Skeletal muscle cell (primary cell): ENCODE data around the gene TCAIM.

Experiments
- DNase-seq: peaks from one replicate; pipeline ENCODE4 v3.0.0-alpha.2; 2010; ENCODE audit warnings: low read depth
- H3K4me3 ChIP-seq: 2 replicates; pipeline ENCODE4 v1.5.1; 2011; ENCODE audit warnings: low read depth, mild to moderate bottlenecking, control low read depth, low read length, moderate library complexity

Gene TCAIM, protein sequence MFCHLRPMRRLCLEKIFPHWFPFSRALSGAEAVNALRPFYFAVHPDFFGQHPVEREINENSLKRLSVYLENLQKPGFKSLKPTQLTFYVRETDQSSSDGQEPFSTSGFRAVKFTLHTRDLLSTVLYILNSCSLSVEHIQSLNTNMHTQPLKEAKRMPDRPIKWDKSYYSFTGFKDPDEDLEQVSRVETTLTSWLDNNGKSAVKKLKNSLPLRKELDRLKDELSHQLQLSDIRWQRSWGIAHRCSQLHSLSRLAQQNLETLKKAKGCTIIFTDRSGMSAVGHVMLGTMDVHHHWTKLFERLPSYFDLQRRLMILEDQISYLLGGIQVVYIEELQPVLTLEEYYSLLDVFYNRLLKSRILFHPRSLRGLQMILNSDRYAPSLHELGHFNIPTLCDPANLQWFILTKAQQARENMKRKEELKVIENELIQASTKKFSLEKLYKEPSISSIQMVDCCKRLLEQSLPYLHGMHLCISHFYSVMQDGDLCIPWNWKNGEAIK

DNA sequence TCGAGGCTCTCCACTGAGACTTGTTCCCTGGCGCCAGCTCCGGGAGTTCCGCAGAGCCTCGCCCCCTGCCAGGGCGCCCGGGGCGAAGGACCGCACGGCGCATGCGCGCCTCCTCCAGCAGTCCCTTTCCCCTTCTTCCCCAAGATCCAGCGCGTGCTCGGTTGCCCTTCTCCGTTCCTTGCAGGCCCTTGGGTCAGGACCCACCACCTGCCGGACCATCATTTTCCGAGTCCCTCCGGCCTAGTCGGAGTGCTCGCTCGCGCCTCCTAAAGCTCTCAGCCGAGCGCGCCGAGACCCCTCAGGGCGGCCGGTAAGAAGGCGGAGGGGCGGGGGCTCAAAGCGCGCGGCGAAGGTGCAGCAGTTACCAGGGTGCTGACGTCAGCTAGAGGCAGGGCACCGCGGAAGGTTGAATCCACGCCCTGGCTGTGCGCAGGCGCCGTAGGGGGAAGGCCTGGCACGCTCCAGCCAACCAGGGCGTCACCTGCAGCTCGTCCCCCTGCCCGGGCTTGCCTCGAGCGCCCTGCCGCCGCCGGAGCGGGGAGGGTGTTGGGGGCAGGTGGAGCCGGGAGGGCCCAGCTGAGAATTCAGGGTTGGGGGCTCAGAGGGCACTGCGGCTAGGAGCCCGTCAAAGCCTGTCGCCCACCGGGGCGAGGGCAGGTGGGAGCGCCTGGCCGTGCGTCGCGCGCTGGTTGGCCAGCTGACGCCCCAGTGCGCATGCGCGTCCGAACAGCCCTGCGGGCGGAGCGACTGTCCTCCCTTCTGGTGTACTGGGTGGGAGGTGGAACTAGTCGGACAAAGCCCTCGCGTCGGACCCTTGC, at the start of gene TCAIM:
TSS of gene TCAIM (plus strand) at position 757 of the 818 bp plus-strand sequence. CDS start 16,017 bp downstream, outside the sequence.
- H3K4me3 ChIP-seq = peak within 1 kb of the TSS; percentile 78
- peak; percentile 89 for DNase-seq

DNA sequence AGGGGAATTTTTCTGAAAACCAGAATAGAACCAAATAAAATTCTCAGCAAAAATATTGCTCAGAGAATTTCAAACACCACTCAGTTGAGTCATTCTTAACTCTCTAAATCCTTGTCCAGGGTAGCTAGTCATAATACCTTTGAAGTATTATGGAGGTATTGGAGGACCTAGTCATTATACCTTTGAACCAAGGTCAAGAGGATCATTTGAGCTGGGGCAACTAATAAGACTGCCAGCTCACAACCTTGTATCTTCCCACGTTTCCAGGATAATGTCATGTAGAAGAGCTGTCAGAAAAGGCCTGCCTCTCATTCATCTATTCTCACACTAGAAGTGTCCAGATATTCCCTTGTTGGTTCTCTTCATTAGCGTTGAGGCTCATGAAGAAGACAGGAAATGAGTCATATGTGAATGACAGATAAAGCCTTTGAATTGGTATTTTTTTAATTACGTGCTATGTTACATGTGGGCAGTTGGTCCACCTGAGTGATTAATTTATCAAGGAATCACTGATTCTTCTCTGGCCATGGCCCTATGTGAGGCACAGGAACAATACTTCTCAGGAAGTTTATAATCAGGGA, 48.6 kb upstream of the TCAIM start:
- no peak for DNase-seq
- no peak overlapping the region for H3K4me3 ChIP-seq

DNA sequence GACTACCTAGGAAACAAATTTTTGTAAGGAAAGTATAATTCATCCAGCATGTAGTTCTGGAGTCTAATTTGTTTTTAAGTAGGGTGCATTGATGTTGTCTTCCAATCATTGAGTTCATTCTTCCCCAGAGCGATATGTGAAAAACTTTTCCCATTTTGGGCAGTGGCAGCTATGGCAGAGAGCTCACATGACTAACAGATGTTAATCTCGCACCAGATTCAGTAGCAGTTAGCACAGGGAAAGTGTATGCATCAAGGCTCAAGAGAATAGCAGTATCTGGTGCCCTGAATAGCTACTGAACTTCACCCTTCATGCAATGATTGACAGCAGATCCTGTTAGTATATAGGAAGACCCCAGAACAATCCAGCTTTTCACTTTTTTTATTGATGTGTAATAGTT, 46.3 kb upstream of the TCAIM start:
- DNase-seq = no peak

DNA sequence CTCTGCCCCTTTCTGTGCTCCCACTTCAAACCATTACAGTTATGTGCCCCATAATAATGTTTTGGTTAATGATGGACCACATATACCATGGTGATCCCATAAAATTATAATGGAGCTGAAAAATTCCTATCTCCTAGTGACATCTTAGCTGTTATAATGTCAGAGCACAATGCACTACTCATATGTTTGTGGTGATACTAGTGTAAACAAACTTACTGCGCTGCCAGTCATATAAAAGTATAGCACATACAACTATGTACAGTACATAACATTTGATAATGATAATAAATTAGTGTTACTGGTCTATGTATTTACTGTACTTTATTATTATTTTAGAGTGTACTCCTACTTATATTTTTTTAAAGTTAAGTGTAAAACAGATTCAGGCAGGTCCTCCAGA, 45.6 kb upstream of the TCAIM start:
- no peak overlapping the region for H3K4me3 ChIP-seq
- DNase-seq = no peak

More for the DNA sequence above, 46.3 kb upstream of the TCAIM start:
- no peak overlapping the region for H3K4me3 ChIP-seq

DNA sequence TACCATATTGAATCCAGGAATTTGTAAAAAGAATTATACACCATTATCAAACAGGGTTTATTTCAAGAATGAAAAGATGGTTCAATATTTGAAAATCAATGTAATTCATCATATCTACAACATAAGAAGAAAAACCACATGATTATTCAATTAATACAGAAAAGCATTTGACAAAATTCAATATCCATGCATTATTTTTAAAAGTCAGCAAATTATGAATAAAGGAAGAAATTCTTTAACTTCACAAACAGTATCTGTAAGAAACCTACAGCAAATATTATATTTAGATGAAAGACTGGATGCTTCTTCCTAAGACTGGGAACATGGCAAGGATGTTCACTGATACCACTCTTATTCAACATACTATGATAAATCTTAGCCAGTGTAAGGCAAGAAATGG, 41.3 kb upstream of the TCAIM start:
- H3K4me3 ChIP-seq = no peak overlapping the region
- DNase-seq = no peak

DNA sequence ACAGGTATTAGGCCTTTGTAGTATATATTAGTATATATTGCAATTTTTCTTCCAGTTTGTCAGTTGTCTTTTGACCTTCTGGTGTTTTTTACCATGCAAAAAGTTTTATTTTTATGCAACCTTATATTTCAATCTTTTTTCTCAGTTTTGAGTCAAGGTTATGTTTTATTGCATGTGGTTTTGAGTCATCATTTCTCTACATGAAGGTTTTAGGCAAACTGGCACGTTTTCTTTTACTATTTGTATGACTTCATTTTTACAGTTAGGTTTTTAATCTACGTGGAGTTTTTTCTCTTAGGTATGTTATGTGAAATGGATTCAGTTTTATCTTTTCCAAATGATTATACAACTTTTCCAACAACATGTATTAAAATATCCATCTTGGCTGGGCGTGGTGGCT, 36.8 kb upstream of the TCAIM start:
- DNase-seq = no peak
- no peak overlapping the region for H3K4me3 ChIP-seq

DNA sequence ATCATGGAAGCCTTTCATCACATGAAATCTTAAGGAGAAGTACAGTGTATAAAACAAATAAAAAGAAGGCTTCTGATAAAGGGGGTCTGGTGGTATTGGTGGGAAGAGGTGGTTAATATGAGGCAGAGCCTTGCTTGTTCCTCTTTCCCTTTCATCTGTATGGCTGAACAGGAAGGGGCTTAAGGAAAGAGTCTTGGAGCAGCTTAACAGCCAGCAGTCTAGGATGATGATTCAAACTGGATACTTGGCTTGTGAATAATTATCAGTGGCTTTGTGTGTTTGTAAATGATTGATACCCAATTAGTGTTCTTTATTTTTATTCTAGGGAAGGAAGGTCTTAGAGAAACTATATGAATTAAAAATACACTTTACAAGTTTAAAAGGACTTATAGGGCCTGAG, 29.1 kb upstream of the TCAIM start:
- no peak overlapping the region for H3K4me3 ChIP-seq
- no peak for DNase-seq

DNA sequence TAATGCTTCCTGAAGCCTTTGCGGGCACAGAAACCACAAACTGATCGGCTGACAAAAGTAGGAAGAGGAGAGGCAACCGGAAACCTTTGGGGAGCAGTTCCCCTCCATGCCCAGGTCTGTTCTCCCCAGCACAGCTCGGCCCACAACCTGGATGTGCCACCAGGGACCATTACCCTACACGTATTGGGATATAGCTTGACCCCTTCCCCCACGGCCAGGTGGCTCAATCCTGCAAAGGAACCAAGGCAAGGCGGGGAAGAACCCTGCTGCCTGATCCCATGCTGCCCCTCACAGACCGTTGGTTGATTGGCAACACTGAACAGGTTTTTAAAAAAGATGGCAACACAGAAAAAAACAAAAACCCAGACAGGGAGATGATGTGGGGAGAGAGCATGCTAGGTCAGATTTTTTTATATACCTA, 19.7 kb upstream of the TCAIM start:
- DNase-seq = no peak
- H3K4me3 ChIP-seq = no peak overlapping the region

DNA sequence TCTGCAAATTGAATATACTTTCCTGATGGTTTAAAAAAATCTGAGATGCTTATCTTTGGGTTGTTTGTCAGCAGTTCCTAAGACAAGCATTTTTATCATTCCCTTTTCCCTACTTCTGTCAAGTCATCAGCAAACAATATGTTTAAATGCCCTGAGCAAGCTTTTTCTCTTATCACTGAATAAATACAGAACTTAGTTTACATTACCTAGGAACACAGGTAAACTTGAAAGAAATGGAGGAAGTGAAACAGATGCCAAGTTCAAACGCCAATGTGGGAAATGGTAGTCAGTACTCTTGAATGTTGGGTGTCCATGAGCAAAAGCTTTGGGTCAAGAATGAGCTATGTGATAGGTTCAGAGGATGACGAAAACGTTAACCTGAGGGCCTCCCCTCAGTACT, 17.2 kb upstream of the TCAIM start:
- DNase-seq = no peak
- H3K4me3 ChIP-seq = no peak overlapping the region

DNA sequence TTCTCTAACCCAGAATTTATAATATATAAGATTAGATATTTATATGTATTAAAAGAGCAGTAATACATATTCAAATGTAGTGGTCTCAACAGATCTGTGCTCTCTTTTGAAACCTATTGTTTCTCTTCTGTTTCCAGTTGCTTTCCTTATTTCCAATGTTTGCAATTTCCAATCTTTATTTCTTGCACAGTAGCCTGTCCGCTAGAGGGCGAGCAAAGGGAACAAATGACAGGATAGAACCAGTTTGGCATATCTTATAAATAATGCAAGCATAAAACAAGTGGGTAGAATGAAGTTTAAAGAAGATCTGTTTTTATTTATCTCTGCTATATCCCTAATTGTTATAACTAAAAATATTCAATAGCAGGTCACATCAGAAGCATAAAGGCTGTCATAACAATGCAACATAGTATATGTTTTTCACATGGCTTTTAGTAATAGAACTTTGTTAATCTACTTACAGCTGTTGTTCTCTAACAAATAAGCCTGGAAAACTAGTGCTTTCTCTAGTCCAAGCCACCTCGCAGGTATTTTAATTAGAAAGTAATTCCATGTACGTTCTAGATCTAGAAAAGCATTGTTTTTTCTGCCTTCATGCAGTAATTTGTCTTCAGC, 15.1 kb upstream of the TCAIM start:
- H3K4me3 ChIP-seq = no peak overlapping the region
- peak; percentile 25 for DNase-seq

DNA sequence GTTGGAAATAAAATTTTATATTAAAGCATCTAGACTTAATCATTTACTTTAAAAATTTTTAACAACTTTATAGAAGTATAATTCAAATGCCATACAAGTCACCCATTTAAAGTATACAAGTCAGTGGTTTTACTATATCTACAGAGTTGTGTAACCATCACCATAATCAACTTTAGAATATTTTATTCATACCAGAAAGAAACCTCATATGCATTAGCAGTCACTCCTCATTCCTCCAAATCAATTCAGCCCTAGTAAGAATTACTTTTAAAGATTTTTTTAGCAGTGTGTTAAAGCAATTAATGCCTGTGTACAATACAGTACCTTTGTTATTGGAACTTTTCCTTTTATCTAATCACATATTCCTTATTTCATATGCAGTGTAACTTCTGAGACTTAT, 14.0 kb upstream of the TCAIM start:
- DNase-seq = no peak
- no peak overlapping the region for H3K4me3 ChIP-seq

DNA sequence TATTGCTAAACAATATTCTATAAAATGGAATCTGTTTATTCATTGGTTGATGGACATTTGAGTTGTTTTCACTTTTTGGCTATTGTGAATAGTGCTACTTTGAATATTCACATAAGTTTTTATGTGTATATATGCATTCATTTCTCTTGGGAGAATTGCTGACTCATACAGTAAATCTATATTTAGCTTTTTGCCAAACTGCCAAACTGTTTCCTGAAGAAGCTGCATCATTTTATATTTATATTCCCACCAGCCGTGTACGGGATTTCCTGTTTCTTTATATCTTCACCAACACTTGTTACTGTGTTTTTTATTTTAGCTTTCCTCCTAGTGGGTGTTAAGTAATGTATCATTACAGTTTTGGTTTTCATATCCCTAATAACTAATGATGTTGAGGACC, 12.5 kb upstream of the TCAIM start:
- no peak for DNase-seq
- no peak overlapping the region for H3K4me3 ChIP-seq

DNA sequence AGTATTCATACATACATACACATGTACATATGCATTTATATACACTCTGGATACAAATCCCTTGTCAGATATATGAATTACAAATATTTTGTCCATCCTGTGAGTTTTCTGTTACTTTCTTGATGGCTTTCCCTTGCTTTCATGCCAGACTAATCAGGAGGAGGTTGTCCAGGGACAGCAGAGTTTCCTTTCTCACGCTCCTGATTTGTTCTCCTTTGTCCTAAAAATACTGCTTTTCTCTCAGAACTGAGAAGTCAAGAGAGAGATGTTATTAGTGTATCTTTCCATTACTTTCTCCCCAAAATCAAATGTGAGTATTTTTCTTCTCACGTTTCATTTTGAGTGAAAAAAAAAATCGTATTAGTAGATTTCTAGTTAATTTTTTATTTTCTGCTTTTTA, 12.1 kb upstream of the TCAIM start:
- no peak for DNase-seq
- H3K4me3 ChIP-seq = no peak overlapping the region

DNA sequence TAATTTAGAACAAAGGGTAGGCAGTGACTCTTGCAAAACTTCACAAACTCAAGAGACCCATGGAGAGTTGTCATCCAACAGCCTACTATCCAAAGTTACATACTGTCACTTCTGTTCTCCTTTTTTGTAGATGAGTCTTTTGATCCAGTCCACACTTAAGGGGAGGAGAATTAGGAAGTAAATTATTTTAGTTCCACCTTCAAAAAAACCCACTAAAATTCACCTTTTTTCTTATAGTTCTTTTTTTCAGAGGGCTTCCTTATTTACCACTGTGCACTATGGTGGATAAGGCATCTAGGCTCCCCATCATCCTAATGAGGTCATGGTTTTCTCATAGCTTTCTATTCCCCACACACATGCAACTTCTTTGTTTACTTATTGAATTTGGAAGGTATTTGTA, 8.6 kb upstream of the TCAIM start:
- no peak for DNase-seq
- no peak overlapping the region for H3K4me3 ChIP-seq

DNA sequence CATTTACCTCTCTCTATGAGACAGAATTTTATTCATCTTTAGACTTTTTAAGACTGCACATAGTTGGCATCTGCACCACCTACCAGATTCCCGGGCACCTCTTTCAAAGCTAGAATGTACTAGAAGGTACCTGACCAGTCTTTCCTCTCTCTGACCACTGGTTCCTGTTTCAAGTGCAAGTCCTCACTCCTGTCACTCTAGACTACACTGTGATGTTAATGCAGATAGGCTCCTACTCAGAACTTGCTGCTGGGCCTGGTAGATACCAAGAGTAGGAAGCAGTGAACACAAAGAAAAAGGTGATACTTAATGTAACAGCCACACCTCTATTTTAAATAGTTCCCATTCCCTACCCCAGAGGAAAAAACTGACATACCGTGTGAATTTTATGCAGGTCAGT, 8.1 kb upstream of the TCAIM start:
- DNase-seq = no peak
- no peak overlapping the region for H3K4me3 ChIP-seq

DNA sequence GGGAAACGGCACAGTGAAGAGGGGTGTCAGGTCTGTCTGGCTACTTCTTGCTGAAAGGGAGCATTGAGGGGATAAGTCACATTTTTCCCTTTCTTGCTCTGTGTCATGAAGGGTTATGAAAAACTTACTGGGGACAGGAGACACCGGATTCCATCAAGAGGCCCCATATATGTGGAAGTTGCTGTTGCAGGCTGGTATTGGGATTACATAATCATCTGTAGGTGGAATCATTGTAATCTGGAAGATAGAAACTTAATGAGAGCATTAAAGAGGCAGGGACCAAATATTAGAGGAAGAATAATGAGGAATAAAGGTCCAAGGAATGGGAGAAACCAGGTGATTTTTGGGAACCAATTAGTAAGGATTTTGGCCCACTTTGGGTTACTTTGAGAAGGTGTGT, 4.2 kb upstream of the TCAIM start:
- H3K4me3 ChIP-seq = no peak overlapping the region
- no peak for DNase-seq

DNA sequence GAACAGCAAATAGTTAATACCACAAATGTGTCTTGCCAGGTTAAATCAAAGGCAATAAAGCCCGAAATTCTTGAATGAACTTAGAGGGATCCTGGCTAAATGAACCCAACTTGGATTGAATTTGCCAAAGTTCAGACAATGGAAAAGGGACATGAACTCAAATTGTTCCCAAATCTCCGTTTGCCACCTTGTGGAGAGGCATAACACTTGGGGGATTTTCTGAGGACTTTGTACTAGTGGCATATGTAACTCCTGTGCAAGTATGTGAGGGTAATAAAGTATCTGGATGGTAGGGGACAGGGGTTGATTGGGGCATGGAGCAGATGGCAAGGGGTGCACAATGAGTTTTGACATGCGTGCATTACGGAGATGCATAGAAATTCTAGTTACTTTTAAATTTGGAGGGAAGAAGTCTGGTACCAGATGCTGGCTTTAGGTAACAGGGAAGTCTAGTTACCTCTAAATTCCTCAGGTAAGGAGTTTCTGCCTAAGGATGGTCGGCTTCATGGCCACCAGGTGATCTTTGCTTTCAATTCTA, 1.2 kb upstream of the TCAIM start:
- peak overlapping the region; percentile 78 for H3K4me3 ChIP-seq
- DNase-seq = no peak

DNA sequence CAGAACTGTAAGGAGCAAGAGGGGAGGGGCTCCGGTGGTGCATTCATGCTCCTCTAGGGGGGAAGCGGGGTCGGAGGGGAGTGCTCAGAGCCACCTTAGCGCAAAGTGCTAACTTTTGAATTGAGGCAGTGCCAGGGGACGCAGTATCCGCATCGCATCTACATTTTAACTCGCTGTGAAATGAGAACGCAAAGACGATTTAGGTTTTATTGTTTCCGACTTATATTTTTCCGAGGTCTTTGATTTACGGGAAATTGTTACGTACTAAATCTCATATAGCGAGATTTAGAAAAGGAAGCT, 212 bp downstream of the TCAIM start:
- no peak for DNase-seq
- peak overlapping the region; percentile 78 for H3K4me3 ChIP-seq

DNA sequence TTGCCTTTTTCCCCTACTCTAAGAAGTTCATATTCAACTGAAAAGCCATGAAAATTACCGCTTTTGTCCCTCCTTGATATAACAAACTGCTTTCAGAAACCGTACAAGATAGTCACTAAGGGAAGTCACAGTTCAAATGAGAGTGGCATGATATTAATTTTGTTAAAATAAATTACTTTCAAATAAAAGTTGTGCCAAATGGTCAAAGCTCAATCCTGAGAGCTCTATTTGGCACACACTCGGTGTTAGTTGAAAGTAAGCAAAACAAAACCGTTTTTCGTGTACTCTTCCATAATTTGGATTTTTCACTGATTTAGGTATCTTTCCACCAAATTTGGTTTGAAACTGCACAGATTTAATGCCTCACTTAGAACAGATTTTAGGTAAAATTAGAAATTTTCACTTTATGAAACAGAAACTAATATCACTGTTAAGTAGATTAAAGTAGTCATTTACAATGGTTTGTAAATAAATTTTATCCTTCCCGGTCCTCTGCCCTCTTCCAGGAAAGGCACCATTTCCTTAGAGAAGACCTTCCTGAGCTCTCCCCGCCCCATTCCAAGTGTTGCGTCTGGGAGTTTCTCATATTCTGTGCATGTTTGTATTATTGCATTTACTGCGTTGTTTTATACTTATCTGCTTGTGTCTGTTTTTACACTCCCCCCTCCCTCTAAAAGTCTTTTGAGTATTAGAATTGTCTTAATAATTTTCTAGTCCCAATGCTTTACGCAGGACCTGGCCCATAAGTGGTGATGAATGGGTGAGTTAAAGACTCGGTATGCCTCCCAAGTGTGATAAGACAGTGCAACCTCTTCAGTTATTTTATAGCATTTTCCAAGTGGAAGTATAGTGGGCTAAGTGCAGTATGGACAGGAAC, 853 bp downstream of the TCAIM start:
- no peak for DNase-seq
- peak overlapping the region; percentile 78 for H3K4me3 ChIP-seq
